CD4-positive, alpha-beta T cell treated with Interleukin-4 for 1 hour (primary cell): ENCODE data around the gene DLG3.

ENCODE experiments used
- DNase-seq, 2 donors: peaks; one replicate each; pipeline ENCODE4 v3.0.0-alpha.2; 2020 to 2022

The DLG3 gene

GRCh38 chrX:70527610-70528345 is 83.1 kb downstream of the DLG3 start:
- DNase-seq = no peak

DNA sequence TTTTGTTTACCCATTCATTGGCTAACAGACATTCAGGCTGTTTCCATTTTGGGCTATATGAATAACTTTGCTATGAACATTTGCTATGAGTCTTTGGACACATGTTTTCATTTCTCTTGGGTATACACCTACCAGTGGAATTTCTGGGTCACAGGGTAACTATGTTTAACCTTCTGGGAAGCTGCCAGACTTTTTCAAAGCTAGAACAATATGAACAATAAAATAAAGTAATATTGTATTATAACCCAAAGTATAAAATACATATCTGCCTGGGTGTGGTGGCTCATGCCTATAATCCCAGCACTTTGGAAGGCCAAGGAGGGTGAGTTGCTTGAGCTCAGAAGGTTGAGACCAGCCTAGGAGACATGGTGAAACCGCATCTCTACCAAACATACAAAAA is 90.6 kb downstream of the DLG3 start:
- DNase-seq = no peak

DNA sequence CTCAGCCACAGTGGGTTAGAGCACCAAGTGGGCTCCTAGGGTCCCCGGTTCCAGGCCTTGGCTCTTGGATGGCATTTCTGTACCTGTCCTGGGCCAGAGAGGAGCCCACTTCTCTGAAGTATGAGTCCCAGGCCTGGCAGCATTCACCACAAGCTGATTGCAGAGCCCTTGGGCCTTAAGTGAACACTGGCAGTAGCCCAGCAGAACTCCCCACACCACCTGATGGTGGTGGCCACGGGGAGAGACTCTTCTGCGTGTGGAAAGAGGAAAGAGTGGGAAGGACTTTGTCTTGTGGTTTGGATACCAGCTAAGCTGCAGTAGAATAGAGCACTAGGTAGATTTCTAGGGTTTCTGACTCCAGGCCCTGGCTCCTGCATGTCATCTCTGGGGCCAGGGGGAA is 104.8 kb downstream of the DLG3 start:
- no peak for DNase-seq

- no peak for DNase-seq
Observed at GRCh38 chrX:70552130-70552704, 107.6 kb downstream of the DLG3 start.

DNA sequence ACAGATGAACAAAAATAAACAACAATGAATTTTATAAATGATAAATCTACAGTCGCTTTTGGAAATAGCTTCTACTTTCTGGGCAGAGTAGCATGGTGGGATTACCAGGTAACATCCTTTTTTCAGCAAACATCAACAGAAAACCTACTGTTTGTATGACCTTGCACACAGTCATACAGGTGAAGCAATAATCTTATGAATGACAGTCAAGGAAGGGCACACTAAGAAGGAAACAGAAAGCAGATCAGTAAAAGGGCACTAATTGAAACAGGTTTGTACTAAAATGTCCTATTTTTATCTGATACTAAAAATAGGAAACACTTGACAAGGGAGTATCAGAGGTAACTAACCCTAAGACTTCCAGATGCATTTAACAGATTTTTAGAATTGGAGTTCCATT is 108.9 kb downstream of the DLG3 start:
- no peak for DNase-seq

- DNase-seq = no peak
Observed at GRCh38 chrX:70554081-70554480, 109.4 kb downstream of the DLG3 start.

- no peak for DNase-seq
Observed at GRCh38 chrX:70554523-70554922, 109.9 kb downstream of the DLG3 start.

- no peak for DNase-seq
Observed at GRCh38 chrX:70554948-70555347, 110.3 kb downstream of the DLG3 start.
